ENCODE measurements around the gene RFX8.
"Not testable (repeated sequence)": the region's sequence is repeated elsewhere in the genome, so short reads cannot be mapped to it uniquely, and the experiment has no call there.

Gene RFX8

DNA sequence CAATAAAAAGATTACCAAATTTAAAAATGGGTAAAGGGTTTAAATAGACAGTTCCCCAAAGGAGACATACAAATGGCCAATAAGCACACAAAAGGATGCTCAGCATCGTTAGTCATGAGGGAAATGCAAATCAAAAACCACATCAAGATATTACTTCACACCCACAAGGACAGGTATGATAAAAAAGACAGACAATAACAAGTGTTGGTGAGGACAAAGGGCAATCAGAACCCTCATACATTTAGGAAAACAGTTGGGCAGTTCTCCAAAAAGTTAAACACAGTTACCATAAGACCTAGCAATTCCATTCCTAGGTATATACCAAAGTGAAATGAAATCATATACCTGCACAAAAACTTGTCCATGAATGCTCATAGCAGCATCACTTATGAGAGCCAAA, 102.1 kb downstream of the RFX8 start:
- no peak for DNase-seq

DNA sequence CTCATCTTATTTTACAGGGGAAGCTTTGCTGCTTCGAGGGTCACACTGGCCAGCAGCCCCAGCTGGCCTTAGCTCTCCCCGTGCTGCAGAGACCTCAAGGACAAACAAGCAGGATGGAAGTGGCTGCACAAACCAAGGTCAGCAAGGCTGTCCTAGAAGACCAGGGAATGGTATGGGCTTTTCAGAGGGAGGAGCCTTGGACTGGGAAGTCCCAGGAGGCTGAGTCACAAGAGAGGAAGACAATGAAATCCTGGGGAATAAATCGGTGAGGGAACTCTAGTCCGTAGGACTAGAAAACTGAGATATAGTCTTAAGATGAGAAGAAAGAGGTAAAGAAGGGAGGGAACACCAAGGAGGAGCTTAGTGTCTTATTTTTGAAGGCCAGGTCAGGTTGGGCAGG, 103.3 kb downstream of the RFX8 start:
- no peak for DNase-seq

DNA sequence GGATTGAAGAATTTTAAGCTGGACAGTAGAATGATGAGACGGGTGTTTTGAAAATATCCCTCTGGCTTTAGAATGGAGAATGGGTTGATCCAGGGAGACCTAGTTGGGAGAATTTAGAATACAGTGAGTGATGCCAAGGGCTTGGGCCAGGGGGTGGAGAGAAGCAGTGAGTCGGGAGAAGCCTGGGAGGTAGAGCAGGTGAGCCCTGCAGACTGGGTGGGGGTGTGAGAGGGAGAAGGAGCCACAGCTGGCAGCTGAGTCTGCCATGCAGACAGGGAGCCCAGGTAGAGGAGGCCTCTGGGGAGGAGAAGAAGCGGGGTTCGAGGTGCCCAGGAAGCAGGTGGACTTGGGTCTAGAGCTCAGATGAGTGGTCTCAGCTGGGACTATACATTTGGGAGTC, 105.8 kb downstream of the RFX8 start:
- DNase-seq = no peak

GRCh38 chr2:101368376-101368775, 106.5 kb downstream of the RFX8 start:
- DNase-seq = no peak

DNA sequence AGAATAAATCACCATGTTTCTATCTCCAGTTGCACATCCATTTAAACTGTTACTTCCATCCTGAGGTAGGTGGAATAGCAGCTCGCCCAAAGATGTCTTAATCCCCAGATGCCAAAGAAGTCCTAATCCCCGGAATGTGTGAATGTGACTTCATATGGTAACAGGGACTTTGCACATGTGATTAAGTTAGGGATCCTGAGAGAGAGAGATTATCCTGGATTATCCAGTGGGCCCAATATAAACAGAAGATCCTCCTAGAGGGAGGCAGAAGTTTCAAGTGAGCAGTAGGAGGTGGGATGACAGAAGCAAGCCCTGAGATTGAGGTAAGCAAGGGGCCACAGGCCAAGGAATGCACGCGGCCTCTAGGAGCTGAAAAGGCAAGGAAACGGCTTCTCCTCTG, 107.4 kb downstream of the RFX8 start:
- no peak for DNase-seq

GRCh38 chr2:101364878-101365277, 110.0 kb downstream of the RFX8 start:
- DNase-seq = no peak

- DNase-seq = no peak
These were observed 112.1 kb downstream of the RFX8 start for GRCh38 chr2:101362777-101363176.

DNA sequence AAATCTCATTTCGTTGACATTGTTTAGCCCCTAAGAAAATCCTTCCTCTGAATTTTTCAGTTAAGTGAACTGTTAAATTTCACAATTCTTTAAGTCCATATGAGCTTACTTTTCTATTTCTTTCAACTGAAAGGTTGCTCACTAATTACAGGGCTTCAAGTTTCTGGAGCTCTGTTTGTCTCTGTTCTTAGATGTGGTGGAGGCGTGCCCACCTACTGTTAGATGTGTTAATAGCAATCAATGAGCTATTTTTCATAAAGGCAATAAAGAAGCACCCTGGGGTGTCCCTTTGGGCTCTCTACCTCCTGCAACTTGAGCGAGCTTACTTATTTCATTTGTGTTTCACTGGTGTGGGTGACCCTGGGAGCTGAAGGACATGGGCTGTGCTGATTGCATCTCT, 112.6 kb downstream of the RFX8 start:
- no peak for DNase-seq

GRCh38 chr2:101361522-101361921, 113.4 kb downstream of the RFX8 start:
- no peak for DNase-seq

DNA sequence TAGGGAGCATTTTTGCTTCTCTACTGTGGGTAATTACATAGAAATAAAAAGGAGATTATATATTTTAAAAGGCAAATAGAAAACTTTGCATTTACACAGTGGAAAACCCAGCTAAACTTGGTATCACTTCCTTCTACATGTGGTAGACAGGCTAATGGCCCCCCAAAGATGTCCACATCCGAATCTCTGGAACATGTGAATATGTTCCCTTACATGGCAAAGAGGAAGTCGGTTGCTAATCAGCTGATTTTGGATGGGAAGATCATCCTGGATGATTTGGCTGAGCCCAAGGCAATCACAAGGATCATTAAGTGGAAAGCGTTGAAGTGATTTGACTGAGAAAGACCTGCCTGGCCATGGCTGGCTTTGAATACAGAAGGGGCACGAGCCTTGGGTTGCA, 113.8 kb downstream of the RFX8 start:
- no peak for DNase-seq

DNA sequence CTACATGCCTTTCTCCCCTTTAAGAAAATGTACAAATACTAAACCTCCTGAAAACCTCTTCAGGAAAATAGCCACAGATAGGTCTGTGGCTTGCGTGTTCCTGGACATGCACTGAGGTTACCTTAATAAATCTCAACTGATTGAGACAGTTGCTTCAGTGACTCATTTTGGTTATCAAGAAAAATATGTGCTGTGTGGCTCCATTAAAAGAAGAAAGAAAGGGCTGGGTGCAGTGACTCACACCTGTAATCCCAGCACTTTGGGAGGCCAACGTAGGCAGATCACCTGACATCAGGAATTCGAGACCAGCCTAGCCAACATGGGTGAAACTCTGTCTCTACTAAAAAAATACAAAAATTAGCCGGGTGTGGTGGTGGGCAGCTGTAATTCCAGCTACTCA, 114.7 kb downstream of the RFX8 start:
- no peak for DNase-seq

GRCh38 chr2:101359410-101359954, 115.4 kb downstream of the RFX8 start:
- DNase-seq = no peak

- DNase-seq = no peak
These were observed 117.5 kb downstream of the RFX8 start for GRCh38 chr2:101357376-101357775.

DNA sequence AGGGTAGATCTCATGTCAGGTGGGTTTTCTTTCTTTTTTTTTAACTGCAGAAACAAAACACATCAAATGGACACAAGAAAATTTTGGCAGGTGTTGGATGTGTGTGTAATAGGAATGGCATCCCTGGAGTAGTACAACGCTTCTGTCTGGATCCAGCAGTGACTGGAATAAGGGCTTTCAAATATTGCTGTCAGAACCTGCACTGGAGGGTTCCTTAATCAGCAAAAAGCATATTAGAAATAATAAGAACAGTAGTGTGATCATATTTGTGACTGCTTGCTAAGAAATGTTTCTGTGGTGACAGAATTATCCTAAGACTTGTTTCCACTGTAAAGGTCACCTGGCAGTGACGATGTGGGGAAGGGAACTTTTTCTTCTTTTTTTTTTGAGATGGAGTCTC, 118.4 kb downstream of the RFX8 start:
- no peak for DNase-seq

DNA sequence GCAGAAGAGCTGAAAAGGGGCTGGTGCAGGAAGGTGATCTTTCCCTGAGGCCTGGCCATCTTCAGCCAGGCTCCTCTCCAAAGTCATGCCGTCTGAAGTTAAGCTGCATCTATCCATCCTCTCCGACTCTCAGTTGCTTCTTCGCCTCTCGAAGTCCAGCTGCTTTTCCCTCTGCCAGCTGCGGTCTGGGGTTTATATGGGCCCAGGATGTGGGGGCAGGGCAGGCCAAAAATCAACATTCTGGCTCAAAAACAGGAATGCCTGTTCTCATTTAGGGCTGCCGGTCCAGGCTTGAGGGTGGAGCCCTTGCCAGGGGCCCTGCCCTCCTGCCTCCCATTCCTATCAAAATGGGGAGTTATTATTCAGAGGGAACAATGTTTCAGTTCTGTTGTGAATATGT, 118.9 kb downstream of the RFX8 start:
- DNase-seq = no peak

DNA sequence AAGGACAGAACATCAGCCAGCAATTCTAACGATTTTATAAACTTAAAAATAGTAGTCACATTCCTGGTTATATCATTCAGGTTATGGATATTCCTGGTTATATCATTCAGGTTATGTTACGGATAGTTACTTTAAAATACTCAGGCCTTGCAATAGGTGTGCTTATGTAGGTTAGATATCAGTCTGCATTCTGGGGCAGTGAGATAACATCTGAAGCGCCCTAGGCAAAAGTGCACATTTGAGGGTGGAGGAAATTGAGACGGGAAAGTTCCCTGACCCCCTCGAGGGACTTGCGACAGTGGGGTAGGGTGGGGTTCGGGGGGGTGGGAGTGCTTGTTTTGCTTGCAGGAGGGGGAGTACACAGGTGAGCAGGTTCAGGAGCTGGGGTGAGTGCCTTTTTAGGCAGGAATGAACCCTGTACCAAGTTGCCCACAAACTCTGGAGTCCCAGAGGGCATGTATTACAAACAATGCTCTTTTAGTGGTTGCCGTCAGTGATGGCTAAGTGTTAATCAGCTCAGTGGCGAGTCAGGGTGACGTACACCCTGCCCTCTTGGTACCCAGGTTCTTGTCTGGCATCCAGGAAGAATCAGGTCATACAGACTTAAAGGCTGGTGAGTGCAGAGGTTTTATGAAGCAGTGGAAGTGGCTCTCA, 119.4 kb downstream of the RFX8 start:
- no peak for DNase-seq

DNA sequence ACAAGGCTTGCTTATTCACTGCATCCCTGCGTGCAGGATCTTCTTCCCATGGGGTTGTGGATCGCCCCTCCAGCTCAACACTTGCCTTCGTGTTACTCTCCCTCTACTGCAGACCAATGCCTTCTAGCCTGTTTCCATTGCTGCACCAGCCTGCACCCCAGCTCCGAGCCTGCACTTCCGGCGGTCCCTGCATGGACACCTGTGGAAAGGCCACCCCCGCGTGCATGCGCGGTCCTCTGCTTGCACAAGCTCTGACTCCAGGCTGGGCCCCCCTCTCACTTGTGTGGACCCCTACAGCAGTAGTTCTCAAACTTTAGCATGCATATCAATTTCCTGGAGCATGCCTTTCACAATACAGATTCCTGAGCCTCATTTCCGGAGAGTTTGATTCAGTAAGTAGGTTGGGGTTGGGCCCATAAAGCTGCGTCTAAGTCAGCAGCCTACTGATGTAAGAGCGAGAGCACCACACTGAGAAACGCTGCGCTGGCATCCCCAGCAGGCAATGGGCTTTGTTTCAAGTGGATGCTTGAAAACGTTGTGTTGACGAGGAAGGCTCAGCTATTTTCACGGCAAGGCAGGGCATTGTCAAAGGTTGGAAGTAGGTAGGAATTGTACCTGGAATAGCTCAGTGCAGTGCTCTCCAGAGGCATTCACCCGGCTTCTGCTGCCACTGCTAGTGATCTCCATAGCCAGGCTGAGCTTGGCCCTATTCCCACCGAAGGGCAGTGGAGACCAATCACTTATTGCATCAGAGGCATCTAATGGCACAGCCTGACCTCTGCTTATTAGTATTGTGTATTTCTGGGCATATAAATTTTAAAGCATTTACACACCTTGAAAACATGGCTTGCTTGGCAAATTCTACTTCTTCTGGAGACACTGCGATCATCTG, 120.2 kb downstream of the RFX8 start:
- DNase-seq = no peak

- DNase-seq = not testable (repeated sequence)
These were observed 122.3 kb downstream of the RFX8 start for GRCh38 chr2:101352631-101353030.

- DNase-seq = no peak
These were observed 123.7 kb downstream of the RFX8 start for GRCh38 chr2:101351207-101351606.

DNA sequence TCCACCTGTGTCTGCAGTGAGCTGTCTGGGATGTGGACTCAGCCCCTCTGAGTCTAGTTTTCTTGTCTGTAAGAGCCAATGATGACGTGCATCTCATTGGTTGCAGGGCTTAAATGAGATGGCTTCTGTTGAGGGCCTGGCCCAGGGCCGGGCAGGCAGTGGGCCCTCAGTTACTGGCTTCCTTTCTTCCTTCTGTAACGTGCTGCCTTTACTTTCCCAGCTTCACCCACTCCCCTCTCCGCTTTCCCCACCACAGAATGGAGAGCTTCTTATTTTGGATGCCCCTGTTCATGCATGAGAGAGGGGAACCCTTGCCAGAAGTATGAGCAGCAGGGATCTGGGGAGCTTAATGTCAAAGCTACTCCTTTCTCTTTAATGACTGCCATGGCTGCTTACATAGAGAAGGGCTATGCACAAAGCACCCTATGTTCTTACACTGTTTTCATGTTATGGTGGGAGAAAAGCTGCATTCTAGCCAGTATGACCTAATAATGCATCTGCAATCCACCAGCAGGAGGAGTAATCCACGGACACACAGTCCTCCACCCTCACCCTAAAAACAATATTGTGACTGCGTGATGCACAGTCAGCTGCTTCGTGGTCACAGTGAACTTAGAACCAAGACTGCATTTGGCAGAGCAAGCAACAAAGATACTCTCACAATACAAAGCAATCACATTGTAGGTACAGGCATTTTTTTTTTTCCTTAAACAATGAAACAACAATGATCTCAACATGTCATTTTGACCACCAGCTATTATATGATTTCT, 124.8 kb downstream of the RFX8 start:
- no peak for DNase-seq

GRCh38 chr2:101348883-101349282, 126.0 kb downstream of the RFX8 start:
- DNase-seq = no peak
